ENCODE measurements around the gene INPP5K.
A peak's percentile ranks its signal among the peaks of the same experiment; 100 is the strongest.

INPP5K gene

GRCh38 chr17:1546292-1546922 is 30.0 kb upstream of the INPP5K start:
- peaks cover 51 to 86% of the 10 kb centered on the region in 2 experiments for H3K36me3 ChIP-seq (ENCODE audit: control insufficient read depth in 1 of 2, insufficient read depth in 2 of 2, low read depth in 1 of 2, low read length in 2 of 2)
- H3K18ac ChIP-seq (ENCODE audit: low read depth in 1 of 2, low read length in 2 of 2) = no peak overlapping the region
- H3K9me3 ChIP-seq (ENCODE audit: control insufficient read depth, low read length) = no peaks in the 10 kb centered on the region
- H3K14ac ChIP-seq (ENCODE audit: low read length in 2 of 2) = no peak overlapping the region
- H3K27ac ChIP-seq (ENCODE audit: low read length, poor library complexity, severe bottlenecking) = no peak overlapping the region
- H3K4me2 ChIP-seq (ENCODE audit: low read length, poor library complexity, severe bottlenecking) = no peak overlapping the region
- peak overlapping the region; percentile 53 for H4K91ac ChIP-seq (ENCODE audit: low read length)
- no peak overlapping the region for H3K9ac ChIP-seq (ENCODE audit: low read length)
- no peaks in the 10 kb centered on the region for H3K27me3 ChIP-seq (ENCODE audit: control insufficient read depth in 1 of 2, insufficient read depth in 1 of 2, low read length in 2 of 2)
- H2BK5ac ChIP-seq (ENCODE audit: low read depth, low read length, poor library complexity, severe bottlenecking) = no peak overlapping the region
- no peak overlapping the region for H4K8ac ChIP-seq (ENCODE audit: low read length)
- no peak overlapping the region for H2BK15ac ChIP-seq (ENCODE audit: low read depth, poor library complexity, severe bottlenecking)
- H2BK12ac ChIP-seq (ENCODE audit: low read length in 2 of 2) = no peak overlapping the region
- 94% methylated on average over 6 of the region's 6 CpGs for WGBS
- H2AK5ac ChIP-seq (ENCODE audit: low read length, severe bottlenecking) = no peak overlapping the region
- H2BK120ac ChIP-seq (ENCODE audit: low read depth, low read length) = no peak overlapping the region
- H2AFZ ChIP-seq (ENCODE audit: low read depth, low read length) = no peak overlapping the region
- no peak overlapping the region for H3K4me3 ChIP-seq (ENCODE audit: insufficient read depth in 1 of 2, low read depth in 1 of 2, low read length in 2 of 2)
- H3K4me1 ChIP-seq (ENCODE audit: control insufficient read depth, insufficient read depth, low read depth, low read length) = peaks cover 8% of the 10 kb centered on the region
- H3K23ac ChIP-seq (ENCODE audit: low read length in 2 of 2) = no peak overlapping the region
- DNase-seq = no peak
- H3K79me1 ChIP-seq (replicated peaks; ENCODE audit: low read length, poor library complexity, severe bottlenecking) = peaks cover 33% of the 10 kb centered on the region
- no peak overlapping the region for H3K4ac ChIP-seq (ENCODE audit: low read depth in 1 of 2, low read length in 2 of 2)

DNA sequence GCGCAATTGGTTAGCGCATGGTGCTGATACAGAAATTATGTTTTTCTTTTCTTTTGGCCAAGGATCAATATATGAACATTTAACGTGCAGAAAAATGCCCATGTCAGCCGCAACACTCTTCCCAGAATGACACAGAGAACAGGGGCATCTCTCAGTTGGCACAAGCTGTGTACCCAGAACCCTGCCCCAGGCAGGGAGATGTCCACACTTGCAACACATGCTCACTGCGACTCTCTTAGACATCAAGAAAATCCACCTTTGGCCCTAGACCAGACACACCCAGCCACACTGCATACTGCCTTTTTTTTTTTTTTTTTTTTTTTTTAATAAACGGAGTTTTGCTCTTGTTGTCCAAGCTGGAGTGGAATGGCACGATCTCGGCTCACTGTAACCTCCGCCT is 29.2 kb upstream of the INPP5K start:
- Histone ChIP-seq H4K91ac (ENCODE audit: low read length) (no peak overlapping the region), H3K4ac (ENCODE audit: low read depth in 1 of 2, low read length in 2 of 2) (no peak overlapping the region), H3K18ac (ENCODE audit: low read depth in 1 of 2, low read length in 2 of 2) (no peak overlapping the region), H3K36me3 (ENCODE audit: control insufficient read depth in 1 of 2, insufficient read depth in 2 of 2, low read depth in 1 of 2, low read length in 2 of 2) (peaks cover 50 to 86% of the 10 kb centered on the region in 2 experiments), H2AK5ac (ENCODE audit: low read length, severe bottlenecking) (no peak overlapping the region), H3K27me3 (ENCODE audit: control insufficient read depth in 1 of 2, insufficient read depth in 1 of 2, low read length in 2 of 2) (no peaks in the 10 kb centered on the region), H3K14ac (ENCODE audit: low read length in 2 of 2) (no peak overlapping the region), H3K4me1 (ENCODE audit: control insufficient read depth, insufficient read depth, low read depth, low read length) (peaks cover 8% of the 10 kb centered on the region), H3K9me3 (ENCODE audit: control insufficient read depth, low read length) (no peaks in the 10 kb centered on the region), H3K79me1 (replicated peaks; ENCODE audit: low read length, poor library complexity, severe bottlenecking) (peaks cover 35% of the 10 kb centered on the region), H2BK5ac (ENCODE audit: low read depth, low read length, poor library complexity, severe bottlenecking) (no peak overlapping the region), H3K9ac (ENCODE audit: low read length) (no peak overlapping the region), H2BK120ac (ENCODE audit: low read depth, low read length) (no peak overlapping the region), H3K27ac (ENCODE audit: low read length, poor library complexity, severe bottlenecking) (no peak overlapping the region), H2BK15ac (ENCODE audit: low read depth, poor library complexity, severe bottlenecking) (no peak overlapping the region), H3K4me2 (ENCODE audit: low read length, poor library complexity, severe bottlenecking) (no peak overlapping the region), H2AFZ (ENCODE audit: low read depth, low read length) (no peak overlapping the region), H2BK12ac (ENCODE audit: low read length in 2 of 2) (no peak overlapping the region), H4K8ac (ENCODE audit: low read length) (no peak overlapping the region), H3K4me3 (ENCODE audit: insufficient read depth in 1 of 2, low read depth in 1 of 2, low read length in 2 of 2) (no peak overlapping the region), H3K23ac (ENCODE audit: low read length in 2 of 2) (no peak overlapping the region)
- 97% methylated on average over 9 of the region's 9 CpGs for WGBS
- no peak for DNase-seq

DNA sequence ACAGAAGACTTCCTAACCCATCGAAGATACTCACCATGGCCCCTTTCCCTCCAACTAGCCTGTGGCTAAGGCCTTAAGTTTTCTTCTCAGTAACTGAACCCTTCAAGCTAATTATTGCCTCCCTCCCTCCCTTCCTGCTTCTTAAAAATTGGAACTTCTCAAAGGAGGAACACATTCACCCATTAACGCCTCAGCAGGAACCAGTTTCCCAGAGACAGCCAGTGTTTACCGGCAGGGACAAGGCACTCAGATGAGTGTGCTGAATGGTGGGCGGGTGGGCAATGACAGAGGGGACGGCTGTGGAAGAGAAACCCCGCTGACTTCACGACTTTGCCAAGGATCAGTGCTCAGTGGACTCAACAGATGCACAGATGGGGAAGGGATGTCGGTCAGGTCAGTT is 25.9 kb upstream of the INPP5K start:
- Histone ChIP-seq H4K91ac (ENCODE audit: low read length) (no peak overlapping the region), H3K9me3 (ENCODE audit: control insufficient read depth, low read length) (no peaks in the 10 kb centered on the region), H2AK5ac (ENCODE audit: low read length, severe bottlenecking) (no peak overlapping the region), H3K79me1 (replicated peaks; ENCODE audit: low read length, poor library complexity, severe bottlenecking) (peaks cover 24% of the 10 kb centered on the region), H3K4me3 (ENCODE audit: insufficient read depth in 1 of 2, low read depth in 1 of 2, low read length in 2 of 2) (no peak overlapping the region), H3K23ac (ENCODE audit: low read length in 2 of 2) (no peak overlapping the region), H2AFZ (ENCODE audit: low read depth, low read length) (no peak overlapping the region), H3K36me3 (ENCODE audit: control insufficient read depth in 1 of 2, insufficient read depth in 2 of 2, low read depth in 1 of 2, low read length in 2 of 2) (peaks cover 48 to 92% of the 10 kb centered on the region in 2 experiments), H3K14ac (ENCODE audit: low read length in 2 of 2) (no peak overlapping the region), H3K4me2 (ENCODE audit: low read length, poor library complexity, severe bottlenecking) (no peak overlapping the region), H4K8ac (ENCODE audit: low read length) (no peak overlapping the region), H3K27ac (ENCODE audit: low read length, poor library complexity, severe bottlenecking) (no peak overlapping the region), H3K4me1 (ENCODE audit: control insufficient read depth, insufficient read depth, low read depth, low read length) (peaks cover 8% of the 10 kb centered on the region), H3K4ac (ENCODE audit: low read depth in 1 of 2, low read length in 2 of 2) (no peak overlapping the region), H3K9ac (ENCODE audit: low read length) (no peak overlapping the region), H2BK15ac (ENCODE audit: low read depth, poor library complexity, severe bottlenecking) (no peak overlapping the region), H2BK5ac (ENCODE audit: low read depth, low read length, poor library complexity, severe bottlenecking) (no peak overlapping the region), H3K27me3 (ENCODE audit: control insufficient read depth in 1 of 2, insufficient read depth in 1 of 2, low read length in 2 of 2) (no peaks in the 10 kb centered on the region), H2BK12ac (ENCODE audit: low read length in 2 of 2) (no peak overlapping the region), H2BK120ac (ENCODE audit: low read depth, low read length) (no peak overlapping the region), H3K18ac (ENCODE audit: low read depth in 1 of 2, low read length in 2 of 2) (no peak overlapping the region)
- WGBS = 71% methylated on average over 8 of the region's 8 CpGs
- DNase-seq = no peak

DNA sequence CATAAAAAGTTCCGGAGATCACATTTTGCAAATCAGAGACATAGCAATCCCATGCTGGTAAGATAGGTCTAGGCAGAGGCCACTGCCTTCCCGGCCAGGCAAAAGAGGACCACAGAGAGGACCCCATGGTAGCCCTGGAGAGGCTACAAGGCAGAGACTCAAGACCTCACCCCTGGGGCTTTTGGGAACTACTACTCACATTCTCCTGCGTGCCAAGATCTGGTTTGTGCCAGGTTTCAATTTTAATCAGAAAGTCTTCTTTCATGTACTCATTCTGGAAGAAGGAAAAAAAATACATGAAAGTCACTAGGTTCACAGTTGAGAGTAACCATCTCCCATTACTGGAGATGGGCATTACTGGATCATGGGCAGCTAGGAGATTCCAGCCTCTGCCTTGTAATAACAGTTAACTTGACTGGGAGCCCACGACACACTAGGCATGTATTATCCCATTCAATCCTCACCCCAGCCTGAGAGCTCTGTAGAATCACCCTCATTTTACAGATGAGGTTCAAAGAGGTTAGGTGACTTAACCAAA is 25.0 kb upstream of the INPP5K start:
- Histone ChIP-seq H3K27ac (ENCODE audit: low read length, poor library complexity, severe bottlenecking) (no peak overlapping the region), H3K36me3 (ENCODE audit: control insufficient read depth in 1 of 2, insufficient read depth in 2 of 2, low read depth in 1 of 2, low read length in 2 of 2) (peaks cover 50 to 86% of the 10 kb centered on the region in 2 experiments), H3K4me2 (ENCODE audit: low read length, poor library complexity, severe bottlenecking) (no peak overlapping the region), H2BK15ac (ENCODE audit: low read depth, poor library complexity, severe bottlenecking) (no peak overlapping the region), H2BK12ac (ENCODE audit: low read length in 2 of 2) (no peak overlapping the region), H3K9ac (ENCODE audit: low read length) (no peak overlapping the region), H3K18ac (ENCODE audit: low read depth in 1 of 2, low read length in 2 of 2) (no peak overlapping the region), H2AFZ (ENCODE audit: low read depth, low read length) (no peak overlapping the region), H3K23ac (ENCODE audit: low read length in 2 of 2) (no peak overlapping the region), H3K14ac (ENCODE audit: low read length in 2 of 2) (no peak overlapping the region), H3K4me1 (ENCODE audit: control insufficient read depth, insufficient read depth, low read depth, low read length) (peaks cover 8% of the 10 kb centered on the region), H3K27me3 (ENCODE audit: control insufficient read depth in 1 of 2, insufficient read depth in 1 of 2, low read length in 2 of 2) (no peaks in the 10 kb centered on the region), H3K9me3 (ENCODE audit: control insufficient read depth, low read length) (no peaks in the 10 kb centered on the region), H3K79me1 (replicated peaks; ENCODE audit: low read length, poor library complexity, severe bottlenecking) (peaks cover 22% of the 10 kb centered on the region), H3K4me3 (ENCODE audit: insufficient read depth in 1 of 2, low read depth in 1 of 2, low read length in 2 of 2) (no peak overlapping the region), H4K91ac (ENCODE audit: low read length) (no peak overlapping the region), H3K4ac (ENCODE audit: low read depth in 1 of 2, low read length in 2 of 2) (no peak overlapping the region), H2BK5ac (ENCODE audit: low read depth, low read length, poor library complexity, severe bottlenecking) (no peak overlapping the region), H2AK5ac (ENCODE audit: low read length, severe bottlenecking) (no peak overlapping the region), H2BK120ac (ENCODE audit: low read depth, low read length) (no peak overlapping the region), H4K8ac (ENCODE audit: low read length) (no peak overlapping the region)
- no peak for DNase-seq
- WGBS = over 99% methylated on average over 4 of the region's 4 CpGs

Measured in mesenchymal stem cell (in vitro differentiated cells and primary cell).